Measurements from ENCODE around the gene MRGPRG.

MRGPRG gene

DNA sequence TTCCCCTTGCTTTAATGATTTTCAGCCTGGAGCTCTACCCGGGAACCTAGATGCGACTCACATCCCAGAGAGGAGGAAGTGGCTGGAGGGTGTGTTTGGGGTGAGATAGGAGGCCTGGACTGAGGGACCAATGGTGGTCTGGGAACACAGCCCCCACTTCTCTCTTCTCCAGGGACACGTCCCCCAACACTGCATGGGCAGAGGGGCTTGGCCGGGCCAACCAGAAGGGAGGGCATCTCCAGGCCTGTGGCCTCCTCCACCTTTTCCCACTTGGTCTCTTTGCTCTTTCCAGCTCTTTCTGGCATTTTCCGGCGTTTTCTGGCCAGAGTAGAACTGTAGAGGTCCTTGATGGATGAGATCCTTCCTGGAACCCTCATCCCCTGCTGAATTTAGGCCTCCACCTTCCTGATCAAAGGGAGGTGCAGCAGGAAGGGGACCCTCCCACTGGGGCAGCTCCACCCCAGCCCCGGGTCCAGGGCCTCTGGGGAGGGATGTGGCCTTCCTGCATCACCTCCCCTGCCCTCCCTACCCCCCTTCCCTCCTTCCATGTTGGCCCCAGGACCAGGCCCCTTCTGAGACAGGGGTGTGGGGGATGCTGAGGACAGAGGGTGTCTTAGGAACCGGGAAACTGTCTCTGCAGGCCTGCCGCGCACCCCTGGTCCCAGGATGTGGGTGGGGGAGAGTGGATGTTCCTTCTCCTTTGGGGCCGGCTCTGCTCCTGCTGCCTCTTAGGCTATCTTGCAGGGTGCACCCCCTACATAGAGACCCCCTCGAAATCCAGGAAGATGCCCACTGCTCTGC is 24.4 kb downstream of the MRGPRG start:
- no peak for DNase-seq

DNA sequence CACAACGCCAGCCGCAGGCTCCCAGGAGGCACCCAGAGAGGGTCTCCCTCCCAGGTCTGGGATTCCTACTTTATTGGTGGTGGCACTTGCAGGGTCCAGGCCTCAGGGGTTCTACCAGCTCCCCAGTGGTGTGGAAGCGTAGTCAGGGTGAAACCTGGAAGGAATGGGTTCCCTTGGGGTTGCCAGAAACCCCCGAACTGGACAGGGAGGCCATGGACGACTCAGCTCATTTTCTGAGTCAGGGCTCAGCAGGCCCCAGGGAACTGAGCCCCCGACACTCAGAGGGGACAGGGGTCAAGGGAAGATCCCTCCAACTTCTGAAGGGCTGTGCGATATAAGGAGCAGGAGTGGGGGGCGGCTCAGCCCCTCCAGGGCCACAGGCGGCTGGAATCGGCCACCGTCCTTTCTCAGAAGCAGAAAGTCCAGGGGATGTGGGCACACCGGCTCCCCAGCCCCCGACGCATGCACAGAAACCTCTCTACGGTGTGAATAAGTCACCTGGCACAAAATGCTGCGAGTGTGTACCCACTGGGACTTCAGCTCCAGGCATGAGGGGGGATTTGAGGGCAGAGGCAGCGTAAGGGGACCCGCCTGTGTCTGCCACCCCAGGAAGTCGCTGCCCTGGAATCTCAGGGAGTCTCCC is 25.1 kb downstream of the MRGPRG start:
- no peak for DNase-seq

DNA sequence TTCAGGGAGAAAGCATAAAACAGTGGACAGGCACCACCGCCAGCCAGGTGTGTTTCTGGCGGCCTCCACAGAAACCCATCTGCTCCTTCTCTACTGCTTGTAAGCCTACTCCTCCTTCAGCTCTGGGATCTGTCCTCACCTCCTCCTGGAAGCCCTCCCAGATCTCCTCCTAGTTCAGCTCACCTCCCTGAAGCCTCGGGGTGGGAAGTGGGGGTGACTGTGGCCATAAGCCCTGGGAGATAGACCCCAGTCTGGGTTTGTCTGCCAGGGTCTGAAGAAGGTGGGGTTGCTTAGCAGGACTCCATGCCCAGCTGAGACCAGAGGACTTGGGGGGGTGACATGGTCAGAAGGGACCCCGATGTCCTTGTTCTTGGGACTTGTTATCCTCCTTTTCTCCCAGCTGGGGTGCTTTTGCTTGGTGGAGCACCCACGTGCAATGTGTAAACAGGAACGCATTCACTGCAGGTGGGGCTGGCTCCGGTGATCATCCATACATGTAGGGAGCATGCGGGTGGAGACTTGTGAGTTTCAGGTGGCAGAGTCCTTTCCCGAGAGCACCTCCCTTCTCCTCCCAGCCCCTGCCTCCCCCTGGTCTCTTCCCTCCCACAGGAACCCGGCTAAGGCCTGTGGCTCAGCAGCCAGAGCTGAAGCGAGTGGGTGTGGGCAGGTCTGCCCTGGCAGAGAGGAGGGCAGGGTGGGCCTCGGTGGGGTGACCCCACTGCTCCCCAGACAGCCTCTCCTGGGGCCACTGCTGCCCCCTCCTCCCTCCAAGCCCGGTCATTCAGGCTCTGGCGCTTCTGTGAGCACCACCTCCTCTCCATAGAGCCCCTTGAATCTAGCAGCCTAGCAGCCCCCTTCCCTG is 25.9 kb downstream of the MRGPRG start:
- DNase-seq: no peak

DNA sequence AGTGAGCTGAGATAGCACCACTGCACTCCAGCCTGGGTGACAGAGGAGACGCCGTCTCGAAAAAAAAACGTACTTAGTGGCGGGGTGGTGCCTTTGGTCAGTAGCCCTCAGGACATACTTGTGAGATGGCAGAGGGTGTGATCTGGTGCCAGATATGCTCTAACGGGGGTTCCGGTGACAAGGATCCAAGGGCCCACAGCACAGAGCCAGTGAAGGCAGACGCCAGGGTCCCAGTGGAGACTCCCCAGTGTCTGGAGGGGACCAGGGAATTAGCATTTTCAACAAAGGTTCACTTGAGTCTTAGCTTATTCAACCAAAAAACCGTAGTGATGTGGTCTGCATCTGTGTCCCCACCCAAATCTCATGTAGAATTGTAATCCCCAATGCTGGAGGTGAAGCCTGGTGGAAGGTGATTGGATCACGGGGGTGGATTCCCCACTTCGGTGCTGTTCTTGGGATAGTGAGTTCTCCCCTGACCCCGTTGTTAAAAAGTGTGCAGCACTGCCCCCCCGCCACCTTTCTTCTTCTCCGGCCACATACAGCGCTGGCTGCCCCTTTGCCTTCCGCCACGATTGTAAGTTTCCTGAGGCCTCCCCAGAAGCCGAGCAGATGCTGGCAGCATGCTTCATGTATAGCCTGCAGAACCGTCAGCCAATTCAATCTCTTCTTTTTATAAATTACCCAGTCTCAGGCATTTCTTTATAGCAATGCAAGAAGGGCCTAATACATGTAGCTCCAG is 26.9 kb downstream of the MRGPRG start:
- no peak for DNase-seq

DNA sequence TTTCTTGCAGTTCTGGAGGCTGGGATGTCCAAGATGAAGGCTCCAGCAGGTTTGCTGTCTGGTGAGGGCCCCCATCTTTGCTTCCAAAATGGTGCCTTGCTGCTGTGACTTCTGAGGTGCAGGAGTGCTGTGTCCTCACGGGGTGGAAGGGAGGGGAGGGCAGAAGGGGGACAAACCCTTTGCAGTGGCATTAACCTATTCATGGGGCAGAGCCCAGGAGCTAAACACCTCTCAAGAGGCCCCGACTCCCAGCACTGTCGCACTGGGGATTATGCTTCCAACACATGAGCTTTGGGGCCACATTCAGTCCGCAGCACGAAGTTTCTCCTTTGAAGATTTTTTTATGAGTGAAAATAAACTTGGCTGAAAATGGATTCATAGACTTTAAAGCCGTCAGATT is 28.0 kb downstream of the MRGPRG start:
- no peak for DNase-seq

DNA sequence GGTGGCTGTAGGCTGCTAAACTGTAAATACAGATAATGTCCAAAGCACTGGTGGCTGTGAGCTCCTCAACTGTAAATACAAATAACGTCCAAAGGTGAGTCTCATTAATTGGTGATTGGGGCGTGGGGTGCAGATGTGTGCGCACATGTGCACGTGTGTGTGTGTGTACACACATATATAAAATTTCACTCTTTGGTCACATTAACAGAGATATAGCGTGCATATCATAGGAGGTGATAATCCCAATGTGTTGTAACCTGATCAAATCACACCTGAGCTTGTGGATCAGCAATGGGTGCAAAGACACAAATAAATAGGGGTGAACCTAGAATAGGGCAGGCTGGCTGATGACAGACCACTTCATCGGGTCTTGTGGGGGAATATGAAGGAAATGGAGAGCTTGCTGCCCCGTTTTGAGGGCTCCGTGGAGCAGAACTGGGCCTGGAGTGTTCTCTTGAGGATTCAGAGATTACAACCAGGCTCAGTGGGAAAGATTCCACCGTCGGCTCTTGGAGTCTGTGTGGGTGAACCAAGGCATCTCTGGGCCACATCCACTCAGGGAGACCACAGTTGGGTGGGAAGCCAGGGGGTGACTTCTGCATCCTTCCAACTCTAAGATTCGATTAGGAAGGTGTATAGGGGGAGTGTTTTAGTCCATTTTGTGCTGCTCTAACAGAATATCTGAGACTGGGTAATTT is 28.6 kb downstream of the MRGPRG start:
- no peak for DNase-seq

DNA sequence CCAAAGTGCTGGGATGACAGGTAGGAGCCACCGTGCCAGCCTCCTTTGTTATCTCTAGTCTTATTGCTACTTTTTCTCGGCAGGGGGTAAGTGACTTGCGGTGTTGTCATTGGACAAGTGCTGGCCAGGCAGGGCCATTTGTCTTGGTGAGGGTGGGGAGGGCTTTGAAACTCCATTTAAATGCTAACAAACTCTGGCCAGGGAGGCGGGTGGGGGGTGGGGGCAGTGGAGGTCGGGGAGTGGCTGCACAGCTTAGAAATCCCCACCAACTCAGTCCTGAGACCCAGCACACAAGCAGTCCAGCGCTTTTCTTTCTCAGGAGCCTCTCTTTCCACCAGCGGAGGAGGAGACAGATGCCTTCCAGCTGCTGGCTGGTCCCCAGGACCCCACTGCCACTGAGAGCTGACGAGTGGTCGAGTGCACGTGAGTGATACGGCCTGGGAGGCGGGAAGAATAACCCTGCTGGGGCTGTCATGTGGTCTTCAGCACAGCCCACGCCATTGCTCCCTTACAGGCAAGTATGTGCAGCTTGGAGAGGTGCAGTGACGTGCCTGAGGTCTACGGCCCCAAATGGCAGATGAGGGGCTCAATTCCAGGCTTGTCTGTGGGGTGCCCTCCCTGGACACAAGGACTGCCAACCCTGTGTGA is 29.3 kb downstream of the MRGPRG start:
- no peak for DNase-seq

DNA sequence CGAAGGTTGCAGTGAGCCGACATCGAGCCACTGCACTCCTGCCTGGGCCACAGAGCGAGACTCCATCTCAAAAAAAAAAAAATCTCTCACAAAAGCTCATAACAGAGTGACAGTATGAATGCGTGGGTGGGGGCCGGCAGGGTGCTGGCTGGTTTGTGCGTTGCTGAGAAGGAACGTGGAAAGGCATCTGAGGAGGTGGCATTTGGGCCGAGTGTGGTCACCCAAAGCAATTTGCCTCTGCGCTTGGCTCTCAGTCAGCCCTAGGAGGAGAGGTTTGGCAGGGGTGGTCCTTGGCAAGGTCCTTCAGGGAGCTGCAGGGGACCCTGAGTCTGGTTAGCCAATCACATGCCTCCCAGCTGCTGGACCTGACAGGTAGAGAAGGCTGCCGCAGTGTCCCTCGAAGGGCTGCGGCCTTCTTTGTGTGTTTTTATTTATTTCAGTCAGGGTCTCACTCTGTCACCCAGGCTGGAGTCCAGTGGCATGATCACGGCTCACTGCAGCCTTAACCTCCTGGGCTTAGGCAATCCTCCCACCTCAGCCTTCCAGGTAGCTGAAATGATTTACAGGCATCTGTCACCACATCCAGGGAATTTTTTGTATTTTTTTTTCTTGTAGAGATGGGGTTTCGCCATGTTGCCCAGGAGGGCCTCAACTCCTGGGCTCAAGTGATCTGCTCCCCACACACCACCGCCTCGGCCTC is 30.0 kb downstream of the MRGPRG start:
- DNase-seq: no peak

DNA sequence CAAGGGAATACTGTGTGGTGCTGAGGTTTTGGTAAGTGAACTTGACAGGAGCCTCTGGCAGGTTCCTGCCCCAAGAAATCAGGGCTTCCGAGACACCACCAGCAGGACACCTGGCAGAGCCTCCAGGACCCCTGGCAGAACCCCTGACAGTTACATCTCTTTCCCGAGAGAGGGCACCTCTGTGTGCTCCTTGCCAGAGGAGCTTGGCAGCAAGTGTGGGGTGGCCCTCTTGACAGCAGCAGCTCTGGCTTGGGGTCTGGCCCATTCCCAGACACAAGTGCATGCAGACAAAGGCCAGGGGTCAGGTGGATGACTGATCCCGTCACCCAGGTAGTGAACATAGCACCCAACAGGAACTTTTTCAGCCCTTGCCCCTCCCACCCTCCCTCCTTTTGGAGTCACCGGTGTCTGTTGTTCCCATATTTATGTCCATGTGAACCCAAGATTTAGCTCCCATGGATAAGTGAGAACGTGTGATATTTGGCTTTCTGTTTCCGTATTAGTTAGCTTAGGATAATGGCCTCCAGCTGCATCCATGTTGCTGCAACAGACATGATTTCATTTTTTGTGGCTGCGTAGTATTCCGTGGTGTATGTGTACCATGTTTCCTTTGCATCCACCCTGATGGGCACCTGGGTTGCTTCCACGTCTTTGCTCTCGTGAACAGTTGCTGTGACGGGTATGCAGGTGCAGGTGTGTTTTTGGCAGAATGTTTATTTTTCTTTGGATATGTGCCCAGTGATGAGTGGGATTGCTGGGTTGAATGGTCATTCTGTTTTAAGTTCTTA is 32.3 kb downstream of the MRGPRG start:
- DNase-seq: no peak

DNA sequence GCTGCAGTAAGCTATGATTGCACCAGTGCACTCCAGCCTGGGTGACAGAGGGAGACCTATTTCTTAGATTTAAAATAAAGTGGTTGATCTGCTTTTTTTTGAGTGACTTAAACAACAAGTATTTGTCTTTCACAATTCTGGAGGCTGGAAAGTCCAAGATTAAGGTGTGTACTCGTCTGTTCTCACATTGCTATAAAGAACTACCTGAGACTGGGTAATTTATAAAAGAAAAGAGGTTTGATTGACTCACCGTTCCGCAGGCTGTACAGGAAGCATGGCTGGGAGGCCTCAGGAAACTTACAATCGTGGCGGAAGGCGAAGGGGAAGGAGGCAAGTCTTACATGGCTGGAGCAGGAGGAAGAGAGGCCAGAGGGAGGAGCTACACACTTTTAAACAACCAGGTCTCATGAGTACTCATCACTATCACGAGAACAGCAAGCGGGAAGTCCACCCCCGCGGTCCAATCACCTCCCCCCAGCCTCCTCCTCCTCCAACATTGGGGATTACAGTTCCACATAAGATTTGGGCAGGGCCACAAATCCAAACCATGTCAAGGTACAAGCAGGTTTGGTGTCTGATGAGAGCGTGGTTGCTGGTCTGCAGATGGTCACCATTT is 33.8 kb downstream of the MRGPRG start:
- DNase-seq: no peak

DNA sequence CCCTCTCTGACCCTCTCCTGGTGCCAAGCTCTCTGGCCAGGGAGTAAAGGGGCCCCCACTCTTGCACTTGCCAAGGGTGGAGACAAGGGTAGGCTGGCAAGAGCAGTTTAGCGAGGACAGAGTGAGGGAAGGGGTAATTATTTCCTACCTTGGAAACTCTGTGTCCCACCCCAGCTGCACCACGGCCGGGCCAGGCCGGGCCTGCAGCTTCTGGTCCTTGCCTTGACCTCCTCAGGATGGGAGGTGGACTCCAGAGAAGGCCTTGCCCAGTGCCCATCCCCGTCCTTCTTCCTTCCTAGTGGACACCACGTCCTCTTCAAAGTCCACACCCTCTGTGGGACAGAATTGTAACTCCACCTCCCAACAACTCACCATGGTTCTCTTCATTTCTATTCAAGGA is 35.1 kb downstream of the MRGPRG start:
- DNase-seq: no peak

DNA sequence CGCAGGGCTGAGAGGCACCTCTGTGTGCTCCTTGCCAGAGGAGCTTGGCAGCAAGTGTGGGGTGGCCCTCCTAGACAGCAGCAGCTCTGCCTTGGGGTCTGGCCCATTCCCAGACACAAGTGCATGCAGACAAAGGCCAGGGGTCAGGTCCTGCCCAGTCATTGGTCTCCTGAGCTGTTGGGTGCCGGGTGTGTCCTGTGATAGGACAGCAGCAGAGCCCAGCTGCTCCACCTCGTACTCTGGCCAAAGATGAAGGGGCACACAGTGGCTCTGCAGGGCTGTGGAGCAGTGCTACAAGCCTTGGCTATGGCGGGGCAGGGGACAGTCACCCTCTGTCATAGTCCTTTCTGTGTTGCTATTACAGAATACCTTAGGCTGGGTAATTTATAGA is 36.2 kb downstream of the MRGPRG start:
- no peak for DNase-seq

DNA sequence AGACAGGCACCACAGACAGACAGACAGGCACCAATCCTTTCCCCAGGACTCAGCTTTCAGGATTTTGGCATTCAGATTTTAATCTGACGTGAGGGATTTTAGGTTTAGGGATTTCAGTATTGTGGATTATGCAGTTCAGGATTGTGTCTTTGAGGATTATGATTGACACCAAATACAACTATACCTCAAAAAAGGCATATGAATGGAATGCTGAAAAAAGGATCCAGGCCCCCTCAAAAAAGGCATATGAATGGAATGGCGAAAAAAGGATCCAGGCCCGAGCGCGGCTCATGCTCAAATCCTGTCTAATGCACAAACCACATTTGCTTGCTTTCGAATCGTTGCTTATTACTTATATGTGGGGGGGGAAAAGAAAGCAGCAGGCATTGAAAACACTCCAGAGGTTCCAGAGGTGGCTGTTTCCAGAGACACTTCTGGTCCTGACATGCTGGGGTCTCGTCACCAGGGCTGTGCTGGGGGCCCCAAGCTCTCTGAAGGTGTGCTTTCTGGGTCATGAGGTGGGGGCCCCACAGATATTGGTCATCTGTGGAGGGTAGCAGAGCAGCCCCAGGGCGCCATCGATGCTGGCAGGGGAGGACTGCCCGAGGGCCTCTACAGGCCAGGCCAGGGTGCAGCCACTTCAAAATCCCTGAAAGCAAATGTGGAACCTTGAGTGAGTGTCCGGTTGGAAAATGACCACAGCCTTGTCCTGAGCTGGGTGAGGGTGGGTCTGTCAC is 36.7 kb downstream of the MRGPRG start:
- DNase-seq: no peak

DNA sequence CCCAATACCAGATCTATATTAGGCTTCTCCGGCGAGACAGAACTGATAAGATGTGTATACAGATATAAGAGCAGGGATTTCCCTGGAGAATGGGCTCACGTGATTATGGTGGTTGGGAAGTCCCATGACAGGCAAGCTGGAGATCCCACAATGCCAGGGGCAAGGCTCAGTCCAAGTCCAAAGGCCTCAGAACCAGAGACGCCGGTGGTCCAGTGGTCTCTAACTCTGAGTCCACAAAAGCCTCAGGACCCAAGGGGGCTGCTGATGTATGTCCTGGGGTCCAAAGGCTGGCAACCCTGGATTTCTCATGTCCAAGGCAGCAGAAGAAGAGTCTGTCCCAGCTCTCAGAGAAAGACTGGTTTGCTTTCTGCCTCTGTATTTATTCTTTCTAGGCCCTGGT is 37.7 kb downstream of the MRGPRG start:
- no peak for DNase-seq

DNA sequence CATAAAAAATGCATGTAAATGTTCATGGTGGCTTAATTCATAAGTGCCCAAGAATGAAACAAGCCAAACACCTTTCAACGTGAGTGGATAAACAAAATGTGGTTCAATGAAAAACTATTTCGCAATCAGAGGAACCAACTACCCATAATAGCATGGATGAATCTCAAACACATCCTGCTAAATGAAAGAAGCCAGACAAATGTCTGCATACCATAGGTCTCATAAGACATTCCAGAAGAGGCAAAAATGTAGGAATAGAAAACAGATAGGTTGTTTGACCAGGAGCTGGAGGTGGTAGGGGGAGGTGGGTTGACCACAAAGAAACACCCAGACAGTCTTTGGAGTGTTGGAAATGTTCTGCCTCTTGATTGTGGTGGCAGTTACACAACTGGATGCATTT is 40.3 kb downstream of the MRGPRG start:
- no peak for DNase-seq

DNA sequence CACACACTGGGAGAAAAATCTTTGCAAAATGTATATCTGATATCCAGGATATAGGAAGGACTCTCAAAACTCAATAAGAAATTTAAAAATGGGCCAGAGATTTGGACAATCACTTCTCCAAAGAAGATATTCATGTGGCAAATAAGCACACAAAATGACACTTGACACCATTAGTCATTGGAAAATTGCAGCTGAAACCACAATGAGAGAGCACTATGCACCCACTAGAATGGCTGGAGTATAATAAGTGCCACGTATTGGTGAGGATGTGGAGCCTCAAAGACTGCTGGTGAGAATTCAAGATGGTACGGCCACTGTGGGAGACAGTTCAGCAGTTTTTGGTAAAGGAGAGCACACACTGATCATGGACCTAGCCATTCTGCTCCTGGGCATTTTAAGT is 40.7 kb downstream of the MRGPRG start:
- no peak for DNase-seq

DNA sequence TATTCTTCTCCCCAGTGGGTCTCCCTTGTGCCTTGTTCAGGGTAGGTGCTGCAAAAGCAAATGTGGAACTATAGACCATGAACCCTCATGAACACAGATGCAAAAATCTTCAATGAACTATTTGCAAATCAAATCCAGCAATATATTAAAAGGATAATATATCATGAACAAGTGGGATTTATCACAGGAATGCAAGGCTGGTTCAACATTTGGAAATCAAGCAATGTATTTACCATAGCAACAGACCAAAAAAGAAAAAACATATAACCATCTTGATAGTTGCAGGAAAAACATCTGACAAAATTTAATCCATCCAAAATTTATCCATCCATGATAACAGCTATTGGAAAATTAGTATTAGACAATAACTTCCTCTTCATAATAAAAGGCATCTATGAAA is 42.1 kb downstream of the MRGPRG start:
- DNase-seq: no peak

DNA sequence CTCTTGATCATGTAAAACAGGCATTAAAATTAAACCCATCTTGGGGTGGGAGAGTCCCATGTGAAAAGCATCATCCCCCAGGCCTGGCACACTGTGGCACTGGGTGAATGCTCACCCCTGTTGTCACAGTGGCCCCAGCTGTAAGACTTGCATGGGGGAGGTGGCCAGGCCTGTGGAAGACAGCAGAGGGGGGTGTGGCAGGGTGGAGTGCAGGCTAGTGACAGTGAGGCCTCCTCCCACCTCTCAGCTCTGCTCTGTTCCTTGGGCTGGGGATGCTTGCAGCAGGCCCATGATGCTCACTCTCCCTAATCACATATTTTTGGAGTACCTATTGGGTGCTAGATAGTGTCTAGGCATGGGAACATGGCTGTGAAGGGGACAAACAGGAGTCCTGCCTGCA is 43.4 kb downstream of the MRGPRG start:
- no peak for DNase-seq

DNA sequence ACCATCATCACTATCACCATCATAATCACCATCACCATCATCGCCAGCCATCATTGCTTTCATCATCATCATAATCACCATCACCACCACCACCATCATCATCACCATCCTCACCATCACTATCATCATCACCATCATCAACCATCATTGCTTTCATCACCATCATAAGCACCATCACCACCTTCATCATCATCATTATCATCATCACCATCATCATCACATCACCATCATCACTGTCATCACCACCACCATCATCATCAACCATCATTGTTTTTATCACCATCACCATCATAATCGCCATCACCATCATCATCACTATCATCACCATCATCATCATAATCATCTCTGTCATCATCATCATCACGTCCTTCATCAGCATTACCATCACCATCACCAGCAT is 44.2 kb downstream of the MRGPRG start:
- DNase-seq: no peak
